ENCODE results near the gene CDH8.

CDH8 gene

GRCh38 chr16:61780161-61780560 is 256.1 kb downstream of the CDH8 start:
- Histone ChIP-seq H3K27me3 (no peaks in the 10 kb centered on the region), H3K9me3 (no peaks in the 10 kb centered on the region), H3K36me3 (no peaks in the 10 kb centered on the region), H3K4me3 (ENCODE audit: low read depth, low read length) (no peak overlapping the region), H3K4me1 (no peaks in the 10 kb centered on the region)
- no peak for DNase-seq
- TF ChIP-seq CTCF (IDR thresholded peaks at IDR 0.05; ENCODE audit: low read depth, low read length): no peak

GRCh38 chr16:61770301-61770700 is 265.9 kb downstream of the CDH8 start:
- H3K27me3 ChIP-seq: no peaks in the 10 kb centered on the region
- no peaks in the 10 kb centered on the region for H3K4me1 ChIP-seq
- H3K4me3 ChIP-seq (ENCODE audit: low read depth, low read length): no peak overlapping the region

DNA sequence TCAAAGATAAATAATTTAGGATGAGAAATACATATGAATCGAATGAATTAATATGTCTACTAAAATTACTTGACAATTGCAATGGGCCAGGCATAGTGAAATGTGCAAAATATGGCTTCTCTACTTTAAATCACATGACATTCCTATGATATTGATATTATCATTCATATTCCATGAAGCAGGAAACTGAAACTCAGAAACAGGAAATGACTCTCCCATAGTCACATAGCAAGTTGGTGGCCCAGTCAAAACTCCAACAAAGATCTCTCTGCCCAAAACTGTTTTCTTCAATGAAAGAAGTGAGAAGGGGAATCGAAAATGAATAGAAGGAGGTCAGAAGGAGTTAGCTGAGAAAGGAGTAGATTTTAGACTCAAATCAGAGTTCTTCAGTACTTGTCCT is 272.2 kb downstream of the CDH8 start:
- 0 out of 2 replicates have a peak, but pooled peaks cover 2% of the 10 kb centered on the region for H3K9me3 ChIP-seq
- no peaks in the 10 kb centered on the region for H3K27me3 ChIP-seq
- H3K36me3 ChIP-seq: no peaks in the 10 kb centered on the region
- DNase-seq: no peak
- no peak for TF ChIP-seq CTCF (IDR thresholded peaks at IDR 0.05; ENCODE audit: low read depth, low read length)
- no peak overlapping the region for H3K4me3 ChIP-seq (ENCODE audit: low read depth, low read length)
- H3K4me1 ChIP-seq: no peaks in the 10 kb centered on the region

More at GRCh38 chr16:61770301-61770700, 265.9 kb downstream of the CDH8 start:
- Histone ChIP-seq H3K36me3 (no peaks in the 10 kb centered on the region), H3K9me3 (no peaks in the 10 kb centered on the region)
- DNase-seq: no peak
- TF ChIP-seq CTCF (IDR thresholded peaks at IDR 0.05; ENCODE audit: low read depth, low read length): no peak

GRCh38 chr16:61763013-61763412 is 273.2 kb downstream of the CDH8 start:
- 0 out of 2 replicates have a peak, but pooled peaks cover 2% of the 10 kb centered on the region for H3K9me3 ChIP-seq
- no peak for DNase-seq
- H3K27me3 ChIP-seq: no peaks in the 10 kb centered on the region
- no peaks in the 10 kb centered on the region for H3K4me1 ChIP-seq
- no peak overlapping the region for H3K4me3 ChIP-seq (ENCODE audit: low read depth, low read length)
- H3K36me3 ChIP-seq: no peaks in the 10 kb centered on the region
- TF ChIP-seq CTCF (IDR thresholded peaks at IDR 0.05; ENCODE audit: low read depth, low read length): no peak

DNA sequence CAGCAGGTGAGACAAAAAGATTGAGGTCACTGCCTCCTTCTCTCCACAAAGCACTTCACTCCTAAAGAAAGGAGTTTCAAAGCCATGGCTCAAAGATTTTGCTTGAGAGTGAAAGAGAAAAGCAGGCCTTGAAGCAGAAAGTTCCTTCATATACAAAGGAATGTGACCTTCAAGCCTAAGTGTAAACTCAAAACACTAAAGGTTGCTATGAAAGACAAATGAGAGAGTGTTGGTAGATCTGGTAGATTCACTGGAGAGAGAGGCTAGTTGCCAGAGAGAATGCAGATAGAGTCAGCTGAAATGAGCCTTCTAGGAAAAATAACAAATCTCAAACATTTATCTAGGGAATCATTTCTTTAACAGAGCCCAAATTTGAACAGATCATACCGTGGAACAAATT is 305.2 kb downstream of the CDH8 start:
- Histone ChIP-seq H3K36me3 (no peaks in the 10 kb centered on the region), H3K4me1 (no peaks in the 10 kb centered on the region), H3K9me3 (no peaks in the 10 kb centered on the region), H3K27me3 (no peaks in the 10 kb centered on the region), H3K4me3 (ENCODE audit: low read depth, low read length) (no peak overlapping the region)
- DNase-seq: no peak
- TF ChIP-seq CTCF (IDR thresholded peaks at IDR 0.05; ENCODE audit: low read depth, low read length): no peak

- H3K27me3 ChIP-seq: no peaks in the 10 kb centered on the region
- no peaks in the 10 kb centered on the region for H3K36me3 ChIP-seq
- no peaks in the 10 kb centered on the region for H3K9me3 ChIP-seq
- no peak for DNase-seq
- no peak for TF ChIP-seq CTCF (IDR thresholded peaks at IDR 0.05; ENCODE audit: low read depth, low read length)
- H3K4me3 ChIP-seq (ENCODE audit: low read depth, low read length): no peak overlapping the region
- H3K4me1 ChIP-seq: no peaks in the 10 kb centered on the region
These were observed 309.5 kb downstream of the CDH8 start for GRCh38 chr16:61726701-61727100.

Data from BE2C (cell line).